K562 (cell line): ENCODE data around the gene ZNHIT6.

ENCODE experiments used
- CHCHD3 ChIP-seq: fragments of 250-450 bp; sonication (Bioruptor Pico); IDR thresholded peaks from 2 replicates; pipeline ENCODE4 v2.1.2; 2022; ENCODE audit warnings: mild to moderate bottlenecking
- CTCF ChIP-seq, 3 experiments: IDR thresholded peaks in 2 of 3; conservative IDR thresholded peaks in 1 of 3; 2 replicates each; pipeline ENCODE4 v1.5.1; 2011 to 2012; ENCODE audit warnings: low read length in 3 of 3, mild to moderate bottlenecking in 3 of 3, control low read depth in 2 of 3, improper control_type of control experiment in 1 of 3, inconsistent platforms in 1 of 3, low read depth in 1 of 3, mixed read lengths in 1 of 3, moderate library complexity in 1 of 3; ENCODE audit not compliant: insufficient read depth in 2 of 3
- HNRNPL ChIP-seq: fragments of 200-400 bp; formaldehyde crosslinking; IDR thresholded peaks from 2 replicates; pipeline ENCODE4 v1.6.1; 2017; ENCODE audit warnings: low read depth, mild to moderate bottlenecking, low read length
- NCOR1 ChIP-seq: fragments of 450-650 bp; IDR thresholded peaks from 2 replicates; pipeline ENCODE4 v1.6.1; 2016; ENCODE audit warnings: mild to moderate bottlenecking, moderate library complexity
- PCBP2 ChIP-seq: fragments of 200-400 bp; formaldehyde crosslinking; IDR thresholded peaks from 2 replicates; pipeline ENCODE4 v1.6.1; 2018; ENCODE audit warnings: low read length, low read depth, mild to moderate bottlenecking, moderate library complexity; ENCODE audit not compliant: poor library complexity, severe bottlenecking
- POLR2H ChIP-seq: IDR thresholded peaks from 2 replicates; pipeline ENCODE4 v1.6.1; 2016; ENCODE audit warnings: missing genetic modification characterization, low read depth, mild to moderate bottlenecking, control low read depth, missing compliant biosample characterization, moderate library complexity
- RFX5 ChIP-seq: IDR thresholded peaks from 2 replicates; pipeline ENCODE4 v1.6.1; 2011; ENCODE audit warnings: low read depth, mild to moderate bottlenecking, improper control_type of control experiment, low read length
- TAF1 ChIP-seq: IDR thresholded peaks from 2 replicates; pipeline ENCODE4 v1.6.1; 2011; ENCODE audit warnings: mild to moderate bottlenecking, low read length, moderate library complexity; ENCODE audit not compliant: insufficient read depth, control insufficient read depth, severe bottlenecking; ENCODE audit errors: extremely low read depth
- TAF15 ChIP-seq: fragments of 200-400 bp; formaldehyde crosslinking; IDR thresholded peaks from 2 replicates; pipeline ENCODE4 v1.6.1; 2017; ENCODE audit warnings: mild to moderate bottlenecking, low read depth, low read length, moderate library complexity
- TGIF2 ChIP-seq: sonication (generic); formaldehyde crosslinking; IDR thresholded peaks from 2 replicates; pipeline ENCODE4 v1.8.1; 2022; ENCODE audit warnings: mild to moderate bottlenecking, missing genetic modification reagents, moderate library complexity
- YBX1 ChIP-seq: fragments of 450-650 bp; IDR thresholded peaks from 2 replicates; pipeline ENCODE4 v1.7.1; 2016; ENCODE audit warnings: mild to moderate bottlenecking
- ZBTB8A ChIP-seq: fragments of 450-650 bp; IDR thresholded peaks from 2 replicates; pipeline ENCODE4 v1.6.1; 2018; ENCODE audit warnings: mild to moderate bottlenecking, moderate library complexity; ENCODE audit not compliant: partially characterized antibody
- ZFP36 ChIP-seq: fragments of 150-350 bp; IDR thresholded peaks from 2 replicates; pipeline ENCODE4 v1.6.1; 2018; ENCODE audit warnings: low read length, low read depth; ENCODE audit not compliant: partially characterized antibody
- TF ChIP-seq, protein P1 (sequence below): sonication (generic); formaldehyde crosslinking; IDR thresholded peaks from 2 replicates; pipeline ENCODE4 v1.8.1; 2023; ENCODE audit warnings: mild to moderate bottlenecking, missing genetic modification reagents

DNA sequence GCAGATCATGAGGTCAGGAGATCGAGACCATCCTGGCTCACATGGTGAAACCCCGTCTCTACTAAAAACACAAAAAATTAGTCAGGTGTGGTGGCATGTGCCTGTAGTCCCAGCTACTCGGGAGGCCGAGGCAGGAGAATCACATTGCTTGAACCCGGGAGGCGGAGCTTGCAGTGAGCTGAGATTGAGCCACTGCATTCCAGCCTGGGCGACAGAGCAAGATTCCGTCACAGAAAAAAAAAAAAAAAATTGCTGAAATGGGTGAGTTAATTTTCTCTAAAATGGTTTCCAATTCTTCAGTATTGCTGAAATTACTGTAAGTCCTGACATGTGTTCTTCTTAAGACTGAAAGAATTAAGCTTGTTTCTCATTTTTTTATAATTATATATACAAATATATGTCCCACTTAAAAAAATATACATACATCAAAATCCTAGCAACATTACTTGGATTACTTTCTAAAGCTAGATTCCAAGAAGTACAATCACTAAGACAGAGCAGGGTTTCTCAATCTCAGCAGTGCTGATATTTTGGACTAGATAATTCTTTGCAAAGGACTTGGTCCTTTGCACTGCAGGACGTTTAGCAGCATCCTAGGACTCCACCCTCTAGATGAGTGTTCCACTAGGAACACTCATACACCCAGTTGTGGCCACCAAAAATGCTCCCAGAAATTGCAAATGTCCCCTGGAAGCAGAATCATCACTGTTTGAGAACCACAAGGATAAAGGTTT lies 24.8 kb downstream of the ZNHIT6 start:
- TF ChIP-seq TAF1: no peak
- TF ChIP-seq CTCF (IDR thresholded peaks at IDR 0.05 in 2 of 3, conservative IDR thresholded peaks at IDR 0.05 in 1 of 3; ENCODE audit: insufficient read depth in 2 of 3, low read depth in 1 of 3, low read length in 3 of 3): no peak
- TF ChIP-seq PCBP2: no peak
- no peak for TF ChIP-seq ZBTB8A
- no peak for TF ChIP-seq TAF15
- no peak for TF ChIP-seq CHCHD3
- TF ChIP-seq RFX5: no peak
- TF ChIP-seq HNRNPL: no peak
- TF ChIP-seq, protein P1, sequence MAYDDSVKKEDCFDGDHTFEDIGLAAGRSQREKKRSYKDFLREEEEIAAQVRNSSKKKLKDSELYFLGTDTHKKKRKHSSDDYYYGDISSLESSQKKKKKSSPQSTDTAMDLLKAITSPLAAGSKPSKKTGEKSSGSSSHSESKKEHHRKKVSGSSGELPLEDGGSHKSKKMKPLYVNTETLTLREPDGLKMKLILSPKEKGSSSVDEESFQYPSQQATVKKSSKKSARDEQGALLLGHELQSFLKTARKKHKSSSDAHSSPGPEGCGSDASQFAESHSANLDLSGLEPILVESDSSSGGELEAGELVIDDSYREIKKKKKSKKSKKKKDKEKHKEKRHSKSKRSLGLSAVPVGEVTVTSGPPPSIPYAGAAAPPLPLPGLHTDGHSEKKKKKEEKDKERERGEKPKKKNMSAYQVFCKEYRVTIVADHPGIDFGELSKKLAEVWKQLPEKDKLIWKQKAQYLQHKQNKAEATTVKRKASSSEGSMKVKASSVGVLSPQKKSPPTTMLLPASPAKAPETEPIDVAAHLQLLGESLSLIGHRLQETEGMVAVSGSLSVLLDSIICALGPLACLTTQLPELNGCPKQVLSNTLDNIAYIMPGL (CRISPR knock-in tag): no peak
- TF ChIP-seq ZFP36: no peak
- TF ChIP-seq POLR2H (tag): no peak
- no peak for TF ChIP-seq NCOR1
- TF ChIP-seq TGIF2 (CRISPR knock-in tag): no peak
- TF ChIP-seq YBX1: no peak
